ENCODE results near the gene PSMG2. TPM values are rescaled to one million over a fixed set of nuclear protein-coding genes. Genes with fewer than 3 reads are reported as not detected.

Gene PSMG2
- polyA plus RNA-seq, 1 donor from 2014 or later = 87.2 TPM

- Histone ChIP-seq H2AFZ (ENCODE audit: low read depth, low read length) (no peak overlapping the region), H3K9me3 (ENCODE audit: low read length) (no peaks in the 10 kb centered on the region), H3K27ac (ENCODE audit: low read length) (no peak overlapping the region), H3K4me2 (ENCODE audit: low read length) (no peak overlapping the region), H3K27me3 (ENCODE audit: insufficient read depth, low read depth, low read length) (no peaks in the 10 kb centered on the region), H4K20me1 (ENCODE audit: insufficient read depth) (no peaks in the 10 kb centered on the region), H3K79me2 (replicated peaks; ENCODE audit: insufficient read depth, low read length) (no peaks in the 10 kb centered on the region), H3K9ac (ENCODE audit: low read length) (no peak overlapping the region), H3K36me3 (ENCODE audit: insufficient read depth, low read length) (no peaks in the 10 kb centered on the region), H3K4me3 (ENCODE audit: low read length) (no peak overlapping the region), H3K9me2 (ENCODE audit: insufficient read depth, low read length) (no peaks in the 10 kb centered on the region), H3F3A (ENCODE audit: insufficient read depth, low read length, poor library complexity, severe bottlenecking) (no peaks in the 10 kb centered on the region)
- TF ChIP-seq EP300 (conservative IDR thresholded peaks at IDR 0.05; ENCODE audit: poor library complexity, severe bottlenecking) (no peak), REST (IDR thresholded peaks at IDR 0.05; ENCODE audit: borderline replicate concordance) (no peak), TAF1 (IDR thresholded peaks at IDR 0.05; ENCODE audit: low read depth) (no peak), RAD21 (conservative IDR thresholded peaks at IDR 0.05) (no peak), POLR2AphosphoS5 (IDR thresholded peaks at IDR 0.05) (no peak), CTCF (IDR thresholded peaks at IDR 0.05; ENCODE audit: poor library complexity, severe bottlenecking) (no peak), SMC3 (conservative IDR thresholded peaks at IDR 0.05; ENCODE audit: poor library complexity) (no peak), EZH2 (IDR thresholded peaks at IDR 0.05; ENCODE audit: borderline replicate concordance, insufficient read depth, low read length, poor library complexity, severe bottlenecking) (no peak), MXI1 (conservative IDR thresholded peaks at IDR 0.05; ENCODE audit: poor library complexity, severe bottlenecking) (no peak)
Observed at GRCh38 chr18:12748671-12749070, 45.8 kb downstream of the PSMG2 start.

GRCh38 chr18:12749121-12749520 lies 46.3 kb downstream of the PSMG2 start:
- H3K27ac ChIP-seq (ENCODE audit: low read length) = no peak overlapping the region

More at GRCh38 chr18:12749121-12749520, 46.3 kb downstream of the PSMG2 start:
- Histone ChIP-seq H3K27me3 (ENCODE audit: insufficient read depth, low read depth, low read length) (no peaks in the 10 kb centered on the region), H3K36me3 (ENCODE audit: insufficient read depth, low read length) (no peaks in the 10 kb centered on the region), H3K9me2 (ENCODE audit: insufficient read depth, low read length) (no peaks in the 10 kb centered on the region), H3F3A (ENCODE audit: insufficient read depth, low read length, poor library complexity, severe bottlenecking) (no peaks in the 10 kb centered on the region), H3K9me3 (ENCODE audit: low read length) (no peaks in the 10 kb centered on the region), H3K4me3 (ENCODE audit: low read length) (no peak overlapping the region), H3K4me2 (ENCODE audit: low read length) (no peak overlapping the region), H3K9ac (ENCODE audit: low read length) (no peak overlapping the region), H4K20me1 (ENCODE audit: insufficient read depth) (no peaks in the 10 kb centered on the region), H2AFZ (ENCODE audit: low read depth, low read length) (no peak overlapping the region), H3K79me2 (replicated peaks; ENCODE audit: insufficient read depth, low read length) (no peaks in the 10 kb centered on the region)
- TF ChIP-seq CTCF (IDR thresholded peaks at IDR 0.05; ENCODE audit: poor library complexity, severe bottlenecking) (no peak), REST (IDR thresholded peaks at IDR 0.05; ENCODE audit: borderline replicate concordance) (no peak), POLR2AphosphoS5 (IDR thresholded peaks at IDR 0.05) (no peak), EP300 (conservative IDR thresholded peaks at IDR 0.05; ENCODE audit: poor library complexity, severe bottlenecking) (no peak), TAF1 (IDR thresholded peaks at IDR 0.05; ENCODE audit: low read depth) (no peak), EZH2 (IDR thresholded peaks at IDR 0.05; ENCODE audit: borderline replicate concordance, insufficient read depth, low read length, poor library complexity, severe bottlenecking) (no peak), RAD21 (conservative IDR thresholded peaks at IDR 0.05) (no peak), SMC3 (conservative IDR thresholded peaks at IDR 0.05; ENCODE audit: poor library complexity) (no peak), MXI1 (conservative IDR thresholded peaks at IDR 0.05; ENCODE audit: poor library complexity, severe bottlenecking) (no peak)

Measured in neural cell (in vitro differentiated cells).